ENCODE data around the gene PRMT1. TPM values are rescaled to one million over a fixed set of nuclear protein-coding genes. Genes with fewer than 3 reads are reported as not detected.

The PRMT1 gene
- total RNA-seq, 1 experiment from 2014 or later, result 527 TPM

- no peak for TF ChIP-seq ATF3 (CRISPR knock-in tag; conservative IDR thresholded peaks at IDR 0.05)
Observed at GRCh38 chr19:49651820-49652550, 25.1 kb upstream of the PRMT1 start (continued).

GRCh38 chr19:49652551-49653465 is 24.3 kb upstream of the PRMT1 start:
- DNase-seq (ENCODE audit: low spot score), result no peak
- Mint-ChIP-seq H3K27me3 (ENCODE audit: low read depth) (no peaks in the 10 kb centered on the region), H3K4me1 (peaks cover 10% of the 10 kb centered on the region), H3K9me3 (no peaks in the 10 kb centered on the region), H3K27ac (no peak overlapping the region), H3K4me3 (no peak overlapping the region), H3K36me3 (peaks cover 48% of the 10 kb centered on the region)
- TF ChIP-seq ZNF532 (CRISPR knock-in tag; IDR thresholded peaks at IDR 0.05; ENCODE audit: borderline replicate concordance) (no peak), CDX4 (CRISPR knock-in tag; IDR thresholded peaks at IDR 0.05; ENCODE audit: borderline replicate concordance) (no peak), ATF6 (CRISPR knock-in tag; IDR thresholded peaks at IDR 0.05) (no peak), AFF4 (CRISPR knock-in tag; IDR thresholded peaks at IDR 0.05; ENCODE audit: borderline replicate concordance) (no peak), MLX (CRISPR knock-in tag; IDR thresholded peaks at IDR 0.05) (no peak), RORB (CRISPR knock-in tag; IDR thresholded peaks at IDR 0.05) (no peak), ATF3 (CRISPR knock-in tag; conservative IDR thresholded peaks at IDR 0.05) (no peak), HMGXB4 (CRISPR knock-in tag; IDR thresholded peaks at IDR 0.05) (no peak)
- CTCF ChIA-PET, result interaction anchor here (0.6 kb wide), 1 partner anchor 327 kb away, joined by 3 read pairs; no protein-coding TSS in a partner anchor
- POLR2A ChIA-PET, result no interaction called here
- no peak for ATAC-seq

Measured in WTC11 (cell line).